CD4-positive, alpha-beta T cell treated with Interleukin-15 for 4 hours (primary cell): Measurements from ENCODE around the gene CTNS.

ENCODE experiments used
- DNase-seq: peaks from one replicate; pipeline ENCODE4 v3.0.0-alpha.2; 2020; ENCODE audit warnings: low spot score

Gene CTNS

GRCh38 chr17:3626831-3627768 lies 9.5 kb upstream of the CTNS start:
- no peak for DNase-seq

GRCh38 chr17:3627769-3628167 lies 8.8 kb upstream of the CTNS start:
- no peak for DNase-seq

GRCh38 chr17:3630781-3631180 lies 5.8 kb upstream of the CTNS start:
- no peak for DNase-seq

GRCh38 chr17:3632287-3632686 lies 4.3 kb upstream of the CTNS start:
- DNase-seq = no peak

DNA sequence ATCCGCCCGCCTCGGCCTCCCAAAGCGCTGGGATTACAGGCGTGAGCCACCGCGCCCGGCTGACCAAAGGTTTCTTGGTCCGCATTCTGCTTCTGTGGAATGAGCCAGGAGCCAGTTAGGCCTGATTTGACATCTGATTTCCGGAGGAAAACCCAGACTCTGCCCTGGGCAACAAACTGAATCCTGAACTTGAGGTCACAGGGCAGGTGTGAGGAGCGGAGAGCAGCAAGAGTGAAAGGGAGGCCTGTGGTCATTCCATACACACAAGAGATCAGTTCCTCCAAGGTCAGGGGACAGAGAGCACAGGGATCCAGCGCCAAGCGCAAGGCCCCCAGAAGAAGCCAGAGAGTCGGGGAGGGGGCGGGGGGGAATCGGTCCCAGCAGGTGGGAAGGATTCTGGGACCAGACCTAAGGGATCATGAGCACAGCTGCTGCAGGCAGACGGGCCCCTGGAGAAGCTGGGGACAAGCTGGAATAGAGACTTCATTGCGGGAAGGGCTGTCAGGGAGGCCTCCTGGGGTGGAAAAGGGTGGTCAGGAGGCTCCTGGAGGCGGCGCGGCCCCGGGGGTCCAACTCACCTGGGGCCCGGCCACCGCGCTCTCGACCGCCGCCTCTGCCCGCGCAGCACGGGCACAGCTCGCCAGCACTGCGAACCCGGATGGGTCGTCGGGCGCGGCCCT lies 946 bp upstream of the CTNS start:
- no peak for DNase-seq

DNA sequence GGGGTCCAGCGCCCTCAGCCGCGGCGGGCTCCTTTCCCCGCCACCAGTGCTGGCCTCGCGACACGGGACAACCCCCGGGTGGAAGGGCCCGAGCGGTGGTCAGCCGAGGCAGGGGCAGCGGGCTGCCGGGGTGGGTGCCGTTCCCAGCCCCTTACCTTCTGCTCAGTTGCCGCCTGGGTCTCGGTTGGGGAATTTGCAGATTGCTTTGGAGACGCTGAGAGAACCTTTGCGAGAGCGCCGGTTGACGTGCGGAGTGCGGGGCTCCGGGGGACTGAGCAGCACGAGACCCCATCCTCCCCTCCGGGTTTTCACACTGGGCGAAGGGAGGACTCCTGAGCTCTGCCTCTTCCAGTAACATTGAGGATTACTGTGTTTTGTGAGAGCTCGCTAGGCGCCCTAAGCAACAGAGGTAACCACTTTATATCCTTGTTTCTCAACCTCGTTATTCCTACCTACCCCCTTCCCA lies 381 bp downstream of the CTNS start:
- DNase-seq = no peak

DNA sequence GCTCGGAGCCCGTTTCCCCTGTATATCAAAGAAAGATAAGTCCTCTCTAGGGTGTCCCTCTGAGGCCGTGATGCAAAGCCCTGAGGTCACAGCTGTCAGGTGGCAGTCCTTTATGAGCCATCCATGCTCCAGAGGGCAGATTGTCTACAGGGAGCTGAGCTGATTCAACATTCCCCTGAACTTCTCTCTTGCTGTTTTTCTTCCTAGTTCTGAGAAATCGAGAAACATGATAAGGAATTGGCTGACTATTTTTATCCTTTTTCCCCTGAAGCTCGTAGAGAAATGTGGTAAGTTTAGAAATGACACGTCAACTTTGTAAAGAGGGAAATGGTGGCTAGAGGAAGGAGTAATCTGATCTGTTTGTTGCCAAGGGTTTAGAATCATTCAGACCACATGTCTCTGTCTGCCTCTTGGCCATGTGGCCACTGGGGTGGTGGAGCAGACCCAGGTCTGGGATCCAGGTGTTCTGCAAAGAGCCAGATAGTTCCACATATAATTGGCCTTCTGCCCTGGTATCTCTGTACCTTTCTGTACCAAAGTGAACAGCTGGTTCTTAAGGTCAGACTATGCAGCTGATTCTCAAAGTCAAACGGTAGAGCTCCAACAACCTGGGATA lies 3.5 kb downstream of the CTNS start:
- no peak for DNase-seq

DNA sequence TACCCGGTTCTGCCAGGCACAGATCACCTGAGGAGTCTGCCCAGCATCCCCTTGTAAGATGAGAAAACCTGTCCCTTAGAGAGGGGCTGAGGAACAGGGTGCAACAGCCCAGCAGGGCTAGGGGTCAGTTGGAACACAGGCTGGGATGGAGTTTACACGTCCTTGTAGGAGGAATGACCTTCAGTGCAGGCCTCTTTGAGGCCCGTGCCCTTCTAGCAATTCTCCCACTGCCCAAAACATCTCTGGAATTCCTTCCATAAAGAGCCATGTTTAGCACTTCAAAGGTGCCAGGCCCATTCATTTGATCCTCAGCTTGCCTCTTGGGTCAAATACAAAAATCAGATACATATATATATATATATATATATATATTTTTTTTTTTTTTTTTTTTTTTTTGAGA lies 4.5 kb downstream of the CTNS start:
- no peak for DNase-seq

DNA sequence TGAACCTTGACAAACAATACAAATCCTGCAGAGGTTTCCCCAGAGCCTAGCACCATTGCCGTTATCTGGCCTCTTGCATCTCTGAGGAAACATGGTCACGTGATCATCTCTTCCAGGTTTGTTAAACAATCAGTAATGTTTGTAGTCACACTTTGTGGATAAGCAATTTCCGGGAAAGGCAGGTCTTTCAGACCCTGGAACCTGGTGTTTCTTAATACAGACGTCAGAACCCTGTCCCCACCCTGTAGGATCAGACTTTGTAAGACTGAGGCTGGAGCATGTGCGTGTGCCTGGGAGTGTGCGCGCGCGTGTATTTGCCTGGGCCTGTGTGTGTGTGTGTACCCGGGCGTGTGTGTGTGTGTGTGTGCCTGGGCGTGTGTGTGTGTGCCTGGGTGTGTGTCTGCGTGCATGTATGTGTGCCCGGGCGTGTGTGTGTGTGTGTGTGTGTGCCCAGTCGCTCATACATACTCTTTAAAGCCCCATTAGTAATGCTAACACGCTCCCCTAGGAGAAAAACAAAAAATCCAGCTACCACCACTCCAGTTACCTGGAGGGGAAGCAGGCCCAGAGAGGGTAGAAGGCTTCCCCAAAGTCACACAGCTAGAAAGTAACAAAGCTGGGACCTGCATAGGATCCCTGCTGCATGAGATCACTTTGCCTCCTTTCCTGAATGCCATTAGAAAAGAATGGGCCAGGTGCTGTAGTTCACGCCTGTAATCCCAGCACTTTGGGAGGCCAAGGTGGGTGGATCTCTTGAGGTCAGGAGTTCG lies 5.3 kb downstream of the CTNS start:
- DNase-seq = no peak

- DNase-seq = no peak
These were observed 7.4 kb downstream of the CTNS start for GRCh38 chr17:3643889-3644349.

DNA sequence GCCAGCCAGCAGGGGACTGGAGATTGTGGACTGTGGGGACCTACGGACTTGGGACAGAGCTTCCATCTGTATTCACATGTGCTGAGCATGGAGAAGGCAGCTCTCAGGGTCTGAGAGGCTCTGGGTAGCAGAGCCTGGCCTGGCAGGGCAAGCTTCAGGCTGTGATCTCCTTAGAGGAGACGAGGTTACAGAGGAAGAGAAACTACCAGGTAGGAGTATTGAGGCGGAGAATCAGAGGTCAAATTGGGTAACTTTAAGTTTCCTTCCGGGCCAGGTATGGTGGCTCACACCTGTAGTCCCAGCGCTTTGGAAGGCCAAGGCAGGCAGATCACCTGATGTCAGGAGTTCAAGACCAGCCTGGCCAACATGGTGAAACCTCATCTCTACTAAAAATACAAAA lies 8.8 kb downstream of the CTNS start:
- no peak for DNase-seq

- no peak for DNase-seq
These were observed 10.7 kb downstream of the CTNS start for GRCh38 chr17:3647251-3647650.

GRCh38 chr17:3647769-3648555 lies 11.4 kb downstream of the CTNS start:
- DNase-seq = peak; percentile 15

GRCh38 chr17:3655766-3656165 lies 19.2 kb downstream of the CTNS start:
- no peak for DNase-seq

- DNase-seq = no peak
These were observed 19.8 kb downstream of the CTNS start for GRCh38 chr17:3656353-3656752.

- DNase-seq = no peak
These were observed 20.4 kb downstream of the CTNS start for GRCh38 chr17:3656755-3657587.

GRCh38 chr17:3657588-3657869 lies 21.0 kb downstream of the CTNS start:
- DNase-seq = no peak

GRCh38 chr17:3657874-3658783 lies 21.6 kb downstream of the CTNS start:
- no peak for DNase-seq

DNA sequence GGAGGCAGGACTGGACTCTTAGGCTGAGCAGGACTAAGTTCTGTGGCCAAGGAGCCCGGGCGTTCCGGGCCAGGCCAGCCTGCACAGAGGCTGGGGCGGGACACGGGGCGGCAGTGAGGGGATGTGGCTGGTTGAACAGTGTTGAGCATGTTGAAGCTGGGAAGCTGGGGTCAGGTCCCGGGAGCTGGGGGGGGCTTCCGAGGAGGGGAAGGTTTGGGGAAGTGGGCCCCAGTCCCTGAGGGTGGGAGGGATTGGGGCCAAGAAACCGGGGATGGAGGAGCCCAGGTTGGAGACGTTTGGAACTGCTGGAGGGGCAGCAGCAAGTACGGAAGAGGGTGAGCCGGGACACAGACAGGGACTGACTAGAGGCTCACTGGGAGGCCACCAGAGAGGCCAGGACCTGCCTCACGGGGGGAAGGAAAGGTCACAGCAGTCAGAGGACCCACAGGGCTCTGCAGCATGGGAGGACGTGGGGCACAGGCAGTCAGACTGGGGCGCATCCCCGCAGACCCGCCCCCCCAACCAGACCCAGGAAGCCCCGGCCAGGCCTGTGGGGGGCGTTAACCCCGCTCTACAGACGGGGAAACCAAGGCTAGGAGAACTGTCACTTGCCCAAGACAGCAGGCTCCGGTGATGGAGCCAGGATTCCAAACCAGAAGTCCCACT lies 22.4 kb downstream of the CTNS start:
- no peak for DNase-seq
